Measurements from ENCODE around the gene CHERP.
"Not testable (repeated sequence)": the region's sequence is repeated elsewhere in the genome, so short reads cannot be mapped to it uniquely, and the experiment has no call there.

Gene CHERP

GRCh38 chr19:16506961-16507360, 35.3 kb downstream of the CHERP start:
- Histone ChIP-seq H3K4me3 (ENCODE audit: insufficient read depth in 1 of 2, low read depth in 1 of 2, low read length in 2 of 2) (no peak overlapping the region), H3K23ac (ENCODE audit: low read length in 2 of 2) (no peak overlapping the region), H4K91ac (ENCODE audit: low read length) (no peak overlapping the region), H3K36me3 (ENCODE audit: control insufficient read depth in 1 of 2, insufficient read depth in 2 of 2, low read depth in 1 of 2, low read length in 2 of 2) (peaks cover 48 to 58% of the 10 kb centered on the region in 2 experiments), H2BK120ac (ENCODE audit: low read depth, low read length) (no peak overlapping the region), H4K8ac (ENCODE audit: low read length) (no peak overlapping the region), H3K27me3 (ENCODE audit: control insufficient read depth in 1 of 2, insufficient read depth in 1 of 2, low read length in 2 of 2) (no peaks in the 10 kb centered on the region), H2BK5ac (ENCODE audit: low read depth, low read length, poor library complexity, severe bottlenecking) (no peak overlapping the region), H3K9me3 (ENCODE audit: control insufficient read depth, low read length) (no peaks in the 10 kb centered on the region), H3K79me1 (replicated peaks; ENCODE audit: low read length, poor library complexity, severe bottlenecking) (peaks cover 18% of the 10 kb centered on the region), H3K14ac (ENCODE audit: low read length in 2 of 2) (no peak overlapping the region), H3K18ac (ENCODE audit: low read depth in 1 of 2, low read length in 2 of 2) (no peak overlapping the region), H3K27ac (ENCODE audit: low read length, poor library complexity, severe bottlenecking) (no peak overlapping the region), H3K4me2 (ENCODE audit: low read length, poor library complexity, severe bottlenecking) (no peak overlapping the region), H3K9ac (ENCODE audit: low read length) (no peak overlapping the region), H2BK15ac (ENCODE audit: low read depth, poor library complexity, severe bottlenecking) (no peak overlapping the region), H3K4me1 (ENCODE audit: control insufficient read depth, insufficient read depth, low read depth, low read length) (peaks cover 2% of the 10 kb centered on the region), H2BK12ac (ENCODE audit: low read length in 2 of 2) (no peak overlapping the region), H2AK5ac (ENCODE audit: low read length, severe bottlenecking) (no peak overlapping the region), H2AFZ (ENCODE audit: low read depth, low read length) (no peak overlapping the region), H3K4ac (ENCODE audit: low read depth in 1 of 2, low read length in 2 of 2) (no peak overlapping the region)
- WGBS, result 99% methylated on average over 5 of the region's 6 CpGs
- no peak for DNase-seq

- H3K36me3 ChIP-seq (ENCODE audit: control insufficient read depth in 1 of 2, insufficient read depth in 2 of 2, low read depth in 1 of 2, low read length in 2 of 2), result peaks cover 52 to 56% of the 10 kb centered on the region in 2 experiments
- not testable (repeated sequence) for H2BK12ac ChIP-seq (ENCODE audit: low read length in 2 of 2); H3K4ac ChIP-seq (ENCODE audit: low read depth in 1 of 2, low read length in 2 of 2); H3K9ac ChIP-seq (ENCODE audit: low read length); H2AK5ac ChIP-seq (ENCODE audit: low read length, severe bottlenecking); H2AFZ ChIP-seq (ENCODE audit: low read depth, low read length); H3K18ac ChIP-seq (ENCODE audit: low read depth in 1 of 2, low read length in 2 of 2); H3K9me3 ChIP-seq (ENCODE audit: control insufficient read depth, low read length); H2BK15ac ChIP-seq (ENCODE audit: low read depth, poor library complexity, severe bottlenecking); H3K23ac ChIP-seq (ENCODE audit: low read length in 2 of 2); H4K8ac ChIP-seq (ENCODE audit: low read length); DNase-seq; H3K14ac ChIP-seq (ENCODE audit: low read length in 2 of 2); H3K4me2 ChIP-seq (ENCODE audit: low read length, poor library complexity, severe bottlenecking); H4K91ac ChIP-seq (ENCODE audit: low read length); H3K27me3 ChIP-seq (ENCODE audit: control insufficient read depth in 1 of 2, insufficient read depth in 1 of 2, low read length in 2 of 2); H3K4me1 ChIP-seq (ENCODE audit: control insufficient read depth, insufficient read depth, low read depth, low read length); H3K27ac ChIP-seq (ENCODE audit: low read length, poor library complexity, severe bottlenecking); H2BK120ac ChIP-seq (ENCODE audit: low read depth, low read length); H2BK5ac ChIP-seq (ENCODE audit: low read depth, low read length, poor library complexity, severe bottlenecking); H3K4me3 ChIP-seq (ENCODE audit: insufficient read depth in 1 of 2, low read depth in 1 of 2, low read length in 2 of 2)
- peaks cover 19% of the 10 kb centered on the region for H3K79me1 ChIP-seq (replicated peaks; ENCODE audit: low read length, poor library complexity, severe bottlenecking)
- WGBS, result 92% methylated on average over 11 of the region's 11 CpGs
Measured at GRCh38 chr19:16506161-16506560, 36.1 kb downstream of the CHERP start.

GRCh38 chr19:16504271-16504670, 38.0 kb downstream of the CHERP start:
- Histone ChIP-seq H3K36me3 (ENCODE audit: control insufficient read depth in 1 of 2, insufficient read depth in 2 of 2, low read depth in 1 of 2, low read length in 2 of 2) (peaks cover 45 to 50% of the 10 kb centered on the region in 2 experiments), H3K14ac (ENCODE audit: low read length in 2 of 2) (no peak overlapping the region), H2BK5ac (ENCODE audit: low read depth, low read length, poor library complexity, severe bottlenecking) (no peak overlapping the region), H2BK12ac (ENCODE audit: low read length in 2 of 2) (no peak overlapping the region), H3K4me3 (ENCODE audit: insufficient read depth in 1 of 2, low read depth in 1 of 2, low read length in 2 of 2) (no peak overlapping the region), H3K4ac (ENCODE audit: low read depth in 1 of 2, low read length in 2 of 2) (no peak overlapping the region), H2BK15ac (ENCODE audit: low read depth, poor library complexity, severe bottlenecking) (no peak overlapping the region), H3K23ac (ENCODE audit: low read length in 2 of 2) (no peak overlapping the region), H3K4me1 (ENCODE audit: control insufficient read depth, insufficient read depth, low read depth, low read length) (peaks cover 2% of the 10 kb centered on the region), H2BK120ac (ENCODE audit: low read depth, low read length) (no peak overlapping the region), H3K9ac (ENCODE audit: low read length) (no peak overlapping the region), H3K27ac (ENCODE audit: low read length, poor library complexity, severe bottlenecking) (no peak overlapping the region), H3K79me1 (replicated peaks; ENCODE audit: low read length, poor library complexity, severe bottlenecking) (peaks cover 17% of the 10 kb centered on the region), H4K8ac (ENCODE audit: low read length) (no peak overlapping the region), H2AK5ac (ENCODE audit: low read length, severe bottlenecking) (no peak overlapping the region), H3K27me3 (ENCODE audit: control insufficient read depth in 1 of 2, insufficient read depth in 1 of 2, low read length in 2 of 2) (no peaks in the 10 kb centered on the region), H3K9me3 (ENCODE audit: control insufficient read depth, low read length) (no peaks in the 10 kb centered on the region), H4K91ac (ENCODE audit: low read length) (no peak overlapping the region), H3K18ac (ENCODE audit: low read depth in 1 of 2, low read length in 2 of 2) (no peak overlapping the region), H3K4me2 (ENCODE audit: low read length, poor library complexity, severe bottlenecking) (no peak overlapping the region), H2AFZ (ENCODE audit: low read depth, low read length) (no peak overlapping the region)
- no peak for DNase-seq
- 96% methylated on average over 3 of the region's 3 CpGs for WGBS

- Histone ChIP-seq H4K8ac (ENCODE audit: low read length) (no peak overlapping the region), H3K27ac (ENCODE audit: low read length, poor library complexity, severe bottlenecking) (no peak overlapping the region), H2BK120ac (ENCODE audit: low read depth, low read length) (no peak overlapping the region), H3K4me3 (ENCODE audit: insufficient read depth in 1 of 2, low read depth in 1 of 2, low read length in 2 of 2) (no peak overlapping the region), H3K14ac (ENCODE audit: low read length in 2 of 2) (no peak overlapping the region), H2AK5ac (ENCODE audit: low read length, severe bottlenecking) (peak overlapping the region; percentile 47), H3K4me1 (ENCODE audit: control insufficient read depth, insufficient read depth, low read depth, low read length) (peaks cover 9% of the 10 kb centered on the region), H3K18ac (ENCODE audit: low read depth in 1 of 2, low read length in 2 of 2) (no peak overlapping the region), H3K4me2 (ENCODE audit: low read length, poor library complexity, severe bottlenecking) (no peak overlapping the region), H3K23ac (ENCODE audit: low read length in 2 of 2) (no peak overlapping the region), H2BK5ac (ENCODE audit: low read depth, low read length, poor library complexity, severe bottlenecking) (no peak overlapping the region), H2BK12ac (ENCODE audit: low read length in 2 of 2) (peak overlapping the region in 1 of 2 experiments; percentile 60), H3K9me3 (ENCODE audit: control insufficient read depth, low read length) (no peaks in the 10 kb centered on the region), H3K9ac (ENCODE audit: low read length) (no peak overlapping the region), H4K91ac (ENCODE audit: low read length) (peak overlapping the region; percentile 25), H2BK15ac (ENCODE audit: low read depth, poor library complexity, severe bottlenecking) (no peak overlapping the region), H3K27me3 (ENCODE audit: control insufficient read depth in 1 of 2, insufficient read depth in 1 of 2, low read length in 2 of 2) (no peaks in the 10 kb centered on the region), H3K36me3 (ENCODE audit: control insufficient read depth in 1 of 2, insufficient read depth in 2 of 2, low read depth in 1 of 2, low read length in 2 of 2) (peaks cover 11 to 18% of the 10 kb centered on the region in 2 experiments), H3K4ac (ENCODE audit: low read depth in 1 of 2, low read length in 2 of 2) (no peak overlapping the region), H3K79me1 (replicated peaks; ENCODE audit: low read length, poor library complexity, severe bottlenecking) (peaks cover 10% of the 10 kb centered on the region), H2AFZ (ENCODE audit: low read depth, low read length) (no peak overlapping the region)
- 99% methylated on average over 6 of the region's 6 CpGs for WGBS
- DNase-seq, result no peak
Measured at GRCh38 chr19:16497837-16498236, 44.4 kb downstream of the CHERP start.

Data from mesenchymal stem cell (in vitro differentiated cells and primary cell).